Measurements from ENCODE around the gene KIAA1217.
A peak's percentile ranks its signal among the peaks of the same experiment; 100 is the strongest.

KIAA1217 gene

GRCh38 chr10:24279166-24279565 lies 70.2 kb downstream of the KIAA1217 start:
- no peak for DNase-seq

- DNase-seq = no peak
Measured at GRCh38 chr10:24287559-24288195, 78.7 kb downstream of the KIAA1217 start.

GRCh38 chr10:24288581-24288980 lies 79.6 kb downstream of the KIAA1217 start:
- no peak for DNase-seq

- DNase-seq = no peak
Measured at GRCh38 chr10:24289235-24289634, 80.3 kb downstream of the KIAA1217 start.

GRCh38 chr10:24292304-24293293 lies 83.7 kb downstream of the KIAA1217 start:
- no peak for DNase-seq

- DNase-seq = no peak
Measured at GRCh38 chr10:24299578-24300260, 90.8 kb downstream of the KIAA1217 start.

GRCh38 chr10:24303522-24304310 lies 94.8 kb downstream of the KIAA1217 start:
- no peak for DNase-seq

- DNase-seq = no peak
Measured at GRCh38 chr10:24305551-24306506, 96.9 kb downstream of the KIAA1217 start.

- DNase-seq = no peak
Measured at GRCh38 chr10:24306507-24306875, 97.6 kb downstream of the KIAA1217 start.

GRCh38 chr10:24307116-24307515 lies 98.2 kb downstream of the KIAA1217 start:
- DNase-seq = no peak

- DNase-seq = peak in 5 of 56 donors; percentile 0 to 10 (median 4)
Measured at GRCh38 chr10:24307696-24308485, 99.0 kb downstream of the KIAA1217 start.

GRCh38 chr10:24310104-24310503 lies 101.2 kb downstream of the KIAA1217 start:
- DNase-seq = no peak

GRCh38 chr10:24311888-24312287 lies 103.0 kb downstream of the KIAA1217 start:
- no peak for DNase-seq

- DNase-seq = no peak
Measured at GRCh38 chr10:24313283-24313682, 104.3 kb downstream of the KIAA1217 start.

GRCh38 chr10:24315211-24315610 lies 106.3 kb downstream of the KIAA1217 start:
- no peak for DNase-seq

GRCh38 chr10:24318517-24318916 lies 109.6 kb downstream of the KIAA1217 start:
- no peak for DNase-seq

GRCh38 chr10:24320373-24320772 lies 111.4 kb downstream of the KIAA1217 start:
- DNase-seq = no peak

GRCh38 chr10:24324651-24325050 lies 115.7 kb downstream of the KIAA1217 start:
- DNase-seq = no peak

- peak in 3 of 56 donors; percentile 3 to 15 (median 6) for DNase-seq
Measured at GRCh38 chr10:24331457-24331856, 122.5 kb downstream of the KIAA1217 start.

All from nucleus accumbens (tissue), 56 donors.